Natural killer cell treated with Interleukin-12 subunit alpha and Interleukin-12 subunit beta and Interleukin-15 and Interleukin-18, amount 100 ng/mL, for 72 hours (primary cell): ENCODE measurements around the gene GBX1. TPM values are rescaled to one million over a fixed set of nuclear protein-coding genes. Genes with fewer than 3 reads are reported as not detected.
A peak's percentile ranks its signal among the peaks of the same experiment; 100 is the strongest.

Experiments
- ATAC-seq, 2 donors: fragments of 150-1000 bp; cut with Tn5 transposase in 1 of 2; sonication (Bioruptor Pico), chemical (Tn5 transposase) in 1 of 2; 2 replicates each; pipeline ENCODE4 v1.10.0; 2021
- DNase-seq: peaks from one replicate; pipeline ENCODE4 v3.0.0; 2022; ENCODE audit warnings: low spot score
- H3K27ac Mint-ChIP-seq, 2 donors: 1 replicate in 1 of 2; 2 replicates in 1 of 2; pipeline ENCODE4 v1.8.0; 2022; ENCODE audit warnings: mixed read lengths in 2 of 2, mild to moderate bottlenecking in 1 of 2, moderate library complexity in 1 of 2
- H3K27me3 Mint-ChIP-seq, 2 donors: 1 replicate in 1 of 2; 2 replicates in 1 of 2; pipeline ENCODE4 v1.8.0; 2022; ENCODE audit warnings: mixed read lengths in 2 of 2
- H3K36me3 Mint-ChIP-seq: one replicate; pipeline ENCODE4 v1.8.0; 2022; ENCODE audit warnings: mixed read lengths
- H3K4me1 Mint-ChIP-seq, 2 donors: 1 replicate in 1 of 2; 2 replicates in 1 of 2; pipeline ENCODE4 v1.8.0; 2022; ENCODE audit warnings: low read depth in 2 of 2, mixed read lengths in 2 of 2, mild to moderate bottlenecking in 1 of 2
- H3K4me3 Mint-ChIP-seq: one replicate; pipeline ENCODE4 v1.8.0; 2022; ENCODE audit warnings: mixed read lengths
- H3K9me3 Mint-ChIP-seq: 2 replicates; pipeline ENCODE4 v1.8.0; 2022; ENCODE audit warnings: mixed read lengths
- total RNA-seq, 2 donors: library from RNA; stranded (reverse); gene quantifications; one replicate each; pipeline ENCODE4 v1.2.3, GENCODE V29; 2022

GBX1 gene
- total RNA-seq, 2 donors from 2014 or later: not detected

DNA sequence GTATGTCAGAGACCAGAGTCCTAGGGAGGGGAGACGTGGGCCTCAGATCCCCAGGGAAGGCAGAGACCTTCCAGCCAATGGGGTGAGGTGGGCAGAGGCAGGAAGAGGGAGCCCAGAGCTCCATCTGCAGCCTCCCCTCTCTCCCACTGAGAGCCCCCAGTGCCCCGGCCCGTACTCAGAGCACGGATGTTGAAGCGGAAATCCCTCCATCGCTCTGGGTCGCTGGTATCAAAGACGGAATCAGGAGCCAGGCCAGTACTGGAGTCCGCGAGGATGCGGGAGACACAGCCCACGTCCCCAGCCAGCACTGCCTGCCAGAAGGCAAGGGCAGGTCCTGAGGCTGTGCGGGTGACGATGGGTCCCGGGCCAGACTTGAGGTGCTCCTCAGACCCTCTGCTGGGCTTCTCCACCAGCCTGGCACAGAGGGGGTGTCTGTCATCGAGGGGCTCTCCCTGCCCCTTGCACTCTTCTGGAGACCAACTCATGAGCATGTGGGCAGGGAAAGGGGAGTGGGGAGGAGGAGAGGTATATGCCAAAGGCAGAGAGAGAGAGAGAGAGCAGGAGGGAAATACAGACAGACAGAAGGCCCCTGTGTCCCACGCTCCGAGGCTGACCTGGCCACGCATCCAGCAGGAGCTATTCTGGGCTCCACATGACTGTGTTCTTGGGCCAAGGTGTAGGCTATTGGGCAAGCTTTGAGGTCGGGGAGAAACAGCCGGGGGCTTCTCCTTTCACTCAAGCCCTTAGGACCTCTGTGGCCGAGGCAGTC lies 19.3 kb upstream of the GBX1 start, which contains the start of gene ASB10:
Gene ASB10 (minus strand): TSS at position 611 of the 769 bp plus-strand sequence. CDS start 120 bp downstream, at position 491.
- DNase-seq: no peak
- H3K4me1 Mint-ChIP-seq: no peaks in the 10 kb centered on the region

DNA sequence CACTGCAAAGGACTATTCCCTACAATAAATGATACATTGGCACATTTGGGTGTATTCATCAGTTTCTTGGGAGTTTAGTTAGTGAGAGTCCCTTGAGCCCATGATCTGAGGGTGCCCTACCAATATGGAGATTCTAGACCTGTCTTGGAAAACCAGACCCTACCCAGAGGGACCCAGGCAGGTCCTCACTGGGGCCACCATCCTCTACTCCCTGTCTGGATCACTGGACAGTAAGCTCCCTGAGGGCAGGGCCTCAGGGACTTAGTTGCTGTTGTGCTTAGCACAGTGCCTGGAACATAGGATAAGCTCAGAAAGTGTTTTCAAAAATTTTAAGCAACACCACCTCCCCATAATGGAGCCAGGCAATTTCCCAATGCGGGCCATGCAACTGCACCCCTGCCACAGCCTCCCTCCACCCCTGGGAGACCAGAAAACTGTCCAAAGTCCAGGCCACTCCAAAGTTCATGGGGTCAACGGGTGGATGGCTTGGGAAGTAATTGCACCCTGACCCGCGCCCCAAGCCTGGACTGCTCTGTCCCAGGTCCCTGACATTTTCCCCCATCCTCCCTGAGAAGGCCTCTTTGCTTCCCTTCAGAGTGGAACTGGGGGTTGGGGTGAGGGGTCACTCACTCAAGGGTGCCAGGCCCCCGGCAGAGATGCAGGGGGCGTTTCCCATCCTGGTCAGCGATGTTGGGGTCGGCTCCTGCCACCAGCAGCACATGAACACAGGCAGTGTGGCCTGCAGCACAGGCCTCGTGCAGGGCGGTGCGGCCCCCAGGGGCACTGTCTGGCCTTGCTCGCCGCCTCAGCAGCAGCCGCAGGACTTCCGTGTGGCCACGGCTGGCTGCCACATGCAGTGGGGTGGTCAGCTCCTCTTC lies 18.5 kb upstream of the GBX1 start:
- H3K9me3 Mint-ChIP-seq: no peaks in the 10 kb centered on the region
- DNase-seq (no peak), ATAC-seq (no peak)
- H3K36me3 Mint-ChIP-seq: no peaks in the 10 kb centered on the region
- peaks cover 0 to 10% of the 10 kb centered on the region in 2 donors for H3K27me3 Mint-ChIP-seq
- no peak overlapping the region for H3K4me3 Mint-ChIP-seq
- no peaks in the 10 kb centered on the region for H3K4me1 Mint-ChIP-seq
- no peak overlapping the region for H3K27ac Mint-ChIP-seq

More for the DNA sequence above, 19.3 kb upstream of the GBX1 start, which contains the start of gene ASB10:
- Mint-ChIP-seq H3K4me3 (no peak within 1 kb of the TSS), H3K27me3 (peaks cover 0 to 10% of the 10 kb centered on the region in 2 donors), H3K36me3 (no peaks in the 10 kb centered on the region), H3K9me3 (no peaks in the 10 kb centered on the region), H3K27ac (no peak within 1 kb of the TSS)
- ATAC-seq: no peak

DNA sequence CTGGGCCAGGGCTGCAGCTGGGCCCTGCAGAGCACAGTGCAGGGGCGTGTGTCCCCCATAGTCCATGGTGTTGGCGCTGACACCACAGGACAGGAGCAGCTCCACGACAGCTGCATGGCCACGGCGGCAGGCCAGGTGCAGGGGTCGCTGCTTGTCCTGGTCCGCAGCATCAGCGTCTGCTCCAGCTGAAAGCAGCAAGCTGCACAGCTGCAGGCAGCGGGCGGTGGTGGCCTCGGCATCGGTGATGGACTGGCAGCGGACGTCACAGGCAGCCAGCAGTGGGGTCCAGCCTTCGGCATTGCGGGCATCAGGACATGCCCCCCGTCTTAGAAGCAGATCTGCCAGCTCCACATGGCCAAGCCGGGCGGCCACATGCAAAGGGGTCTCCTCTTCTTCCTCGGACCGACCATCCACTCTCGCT lies 13.5 kb upstream of the GBX1 start:
- peaks cover 7 to 12% of the 10 kb centered on the region in 2 donors for H3K27me3 Mint-ChIP-seq
- H3K9me3 Mint-ChIP-seq: no peaks in the 10 kb centered on the region
- no peak for DNase-seq
- H3K4me1 Mint-ChIP-seq: no peaks in the 10 kb centered on the region
- no peak for ATAC-seq
- no peak overlapping the region for H3K27ac Mint-ChIP-seq
- no peak overlapping the region for H3K4me3 Mint-ChIP-seq
- H3K36me3 Mint-ChIP-seq: no peaks in the 10 kb centered on the region

DNA sequence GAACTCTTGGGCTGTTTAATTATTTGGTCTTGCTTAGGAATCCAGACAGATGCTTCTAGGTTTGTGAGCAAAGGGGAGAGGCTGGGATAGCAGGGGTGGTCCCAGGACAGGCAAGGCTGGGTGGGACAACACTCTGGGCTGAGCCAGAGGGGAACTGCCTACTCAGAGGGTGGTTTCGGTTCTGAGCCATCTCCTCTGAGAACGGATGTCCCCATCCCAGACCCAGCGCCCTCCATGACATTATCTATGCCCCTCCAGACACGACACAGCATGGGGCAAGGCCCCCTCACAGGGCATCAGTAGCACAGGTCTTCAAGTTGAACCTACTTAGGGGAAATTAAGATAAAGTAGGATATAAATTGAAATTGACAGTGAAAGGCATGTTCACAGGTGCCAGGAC lies 12.5 kb upstream of the GBX1 start:
- Mint-ChIP-seq H3K4me1 (no peaks in the 10 kb centered on the region), H3K36me3 (no peaks in the 10 kb centered on the region), H3K27me3 (peaks cover 7 to 14% of the 10 kb centered on the region in 2 donors), H3K27ac (no peak overlapping the region), H3K4me3 (no peak overlapping the region), H3K9me3 (no peaks in the 10 kb centered on the region)
- ATAC-seq (no peak), DNase-seq (no peak)

DNA sequence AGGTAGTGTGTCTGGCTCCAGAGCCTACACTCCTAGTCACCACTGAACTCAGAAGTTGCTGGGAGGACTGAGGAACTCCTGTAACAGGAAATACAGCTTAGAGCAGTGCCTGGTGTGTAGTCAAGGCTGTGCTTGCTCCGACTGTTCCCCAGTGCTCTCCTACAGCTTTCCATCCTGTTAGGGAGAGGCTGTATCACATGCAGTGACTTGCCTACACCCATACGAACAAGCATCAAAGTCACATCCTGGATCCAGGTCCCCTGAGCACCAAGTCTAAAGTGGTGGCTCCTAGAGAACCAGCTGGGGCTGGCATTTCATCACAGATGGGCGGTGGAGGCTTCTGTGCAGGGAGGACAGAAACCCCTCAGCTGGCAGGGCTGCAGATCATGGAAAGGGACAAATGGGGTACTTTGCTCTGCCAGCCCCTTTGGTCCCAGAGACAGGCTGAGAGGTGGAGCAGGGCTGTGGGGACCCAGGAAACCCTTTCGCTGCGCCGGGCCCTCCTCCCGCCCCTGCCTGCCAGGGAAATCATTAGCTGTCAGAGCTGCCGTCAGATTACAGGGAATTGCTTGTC lies 11.9 kb upstream of the GBX1 start:
- Mint-ChIP-seq H3K27ac (no peak overlapping the region), H3K36me3 (no peaks in the 10 kb centered on the region), H3K4me3 (no peak overlapping the region), H3K9me3 (no peaks in the 10 kb centered on the region), H3K4me1 (peaks cover 0 to 3% of the 10 kb centered on the region in 2 donors), H3K27me3 (peaks cover 7 to 14% of the 10 kb centered on the region in 2 donors)
- no peak for ATAC-seq
- DNase-seq: no peak

DNA sequence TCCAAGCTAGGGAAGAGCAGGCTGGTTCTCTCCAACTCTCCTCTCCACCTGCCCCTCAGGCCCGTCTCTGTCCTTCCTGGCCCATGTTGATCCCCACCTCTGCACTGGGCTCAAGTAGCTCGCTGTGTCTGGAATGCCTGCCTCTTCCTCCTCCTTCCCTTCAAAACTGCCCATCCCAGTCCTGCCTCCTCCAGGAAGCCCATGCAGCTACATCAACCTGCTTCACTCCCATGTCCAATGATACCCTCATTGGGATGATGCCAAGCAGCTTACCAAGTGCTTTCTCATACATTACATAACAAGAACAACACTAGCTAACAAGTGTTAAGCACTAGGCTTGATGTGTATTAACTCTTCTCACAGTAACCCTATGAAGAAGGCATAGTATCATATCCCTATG lies 11.3 kb upstream of the GBX1 start:
- ATAC-seq (no peak), DNase-seq (no peak)
- Mint-ChIP-seq H3K9me3 (no peaks in the 10 kb centered on the region), H3K36me3 (no peaks in the 10 kb centered on the region), H3K4me1 (peaks cover 0 to 3% of the 10 kb centered on the region in 2 donors), H3K4me3 (no peak overlapping the region), H3K27me3 (peaks cover 7 to 14% of the 10 kb centered on the region in 2 donors), H3K27ac (no peak overlapping the region)

DNA sequence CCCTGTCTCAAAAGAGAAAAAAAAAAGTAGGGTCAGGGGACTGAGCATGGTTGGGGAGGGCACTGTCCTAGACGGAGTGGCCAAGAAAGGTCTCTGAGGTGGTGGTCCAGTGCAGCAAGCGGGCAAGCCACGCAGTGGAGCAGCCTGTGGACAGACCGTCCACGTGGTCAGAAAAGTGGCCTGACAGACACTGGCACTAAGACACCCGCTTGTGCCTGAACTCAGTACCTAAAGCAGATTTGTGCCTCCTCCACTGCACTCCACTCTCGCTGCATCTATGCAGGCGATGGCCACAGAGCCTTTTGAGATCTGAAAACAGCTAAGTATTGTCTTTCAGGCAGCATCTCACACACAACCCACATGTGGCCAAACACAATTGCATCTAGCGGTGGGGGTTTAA lies 10.7 kb upstream of the GBX1 start:
- peaks cover 0 to 3% of the 10 kb centered on the region in 2 donors for H3K4me1 Mint-ChIP-seq
- no peak overlapping the region for H3K4me3 Mint-ChIP-seq
- ATAC-seq (no peak), DNase-seq (no peak)
- no peak overlapping the region for H3K27ac Mint-ChIP-seq
- no peaks in the 10 kb centered on the region for H3K36me3 Mint-ChIP-seq
- H3K27me3 Mint-ChIP-seq: peaks cover 11 to 19% of the 10 kb centered on the region in 2 donors
- H3K9me3 Mint-ChIP-seq: no peaks in the 10 kb centered on the region

DNA sequence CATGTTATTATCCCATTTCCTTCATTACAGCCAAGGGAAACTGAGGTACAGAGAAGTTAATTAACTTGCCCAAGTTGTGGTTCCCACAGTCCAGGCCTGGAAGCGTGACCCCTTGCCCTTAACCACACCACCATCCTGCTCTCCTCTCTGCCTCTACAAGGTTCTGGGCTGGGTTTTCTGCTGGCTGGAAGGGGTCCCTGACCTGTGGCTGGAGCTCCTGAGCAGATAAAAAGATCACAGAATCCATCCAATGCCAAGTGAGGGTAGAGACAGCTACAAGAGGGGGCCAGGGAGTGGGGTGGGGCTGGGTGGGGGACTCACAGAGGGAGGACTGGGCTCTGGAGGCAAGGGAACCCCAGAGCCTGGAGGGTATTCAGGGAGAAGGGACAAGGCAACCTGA lies 9.8 kb upstream of the GBX1 start:
- ATAC-seq: no peak
- Mint-ChIP-seq H3K9me3 (no peaks in the 10 kb centered on the region), H3K27ac (no peak overlapping the region), H3K27me3 (peaks cover 20 to 27% of the 10 kb centered on the region in 2 donors), H3K36me3 (no peaks in the 10 kb centered on the region), H3K4me1 (peaks cover 0 to 9% of the 10 kb centered on the region in 2 donors), H3K4me3 (no peak overlapping the region)
- no peak for DNase-seq

DNA sequence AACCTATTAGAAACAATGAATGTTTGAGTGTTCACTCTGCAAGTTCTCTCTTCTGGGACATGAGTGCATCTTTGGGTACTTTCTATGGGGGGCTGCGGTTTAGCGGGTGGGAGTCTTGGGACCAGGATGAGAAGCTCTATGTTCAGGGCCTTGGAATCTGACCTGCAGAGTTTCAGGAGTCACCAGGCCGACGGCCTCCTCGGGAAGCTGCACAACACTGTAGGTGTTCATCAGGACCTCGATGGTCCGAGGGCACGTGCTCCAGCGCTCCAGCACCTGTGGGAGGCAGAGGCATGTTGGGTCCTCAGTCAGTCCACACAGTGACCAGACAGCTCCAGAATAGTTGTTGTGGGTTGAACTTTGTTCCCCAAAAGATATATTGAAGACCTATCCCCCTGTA lies 8.9 kb upstream of the GBX1 start:
- no peak overlapping the region for H3K27ac Mint-ChIP-seq
- peaks cover 24 to 26% of the 10 kb centered on the region in 2 donors for H3K27me3 Mint-ChIP-seq
- no peak overlapping the region for H3K4me3 Mint-ChIP-seq
- no peak for ATAC-seq
- no peaks in the 10 kb centered on the region for H3K9me3 Mint-ChIP-seq
- H3K4me1 Mint-ChIP-seq: peaks cover 0 to 9% of the 10 kb centered on the region in 2 donors
- DNase-seq: no peak
- no peaks in the 10 kb centered on the region for H3K36me3 Mint-ChIP-seq

DNA sequence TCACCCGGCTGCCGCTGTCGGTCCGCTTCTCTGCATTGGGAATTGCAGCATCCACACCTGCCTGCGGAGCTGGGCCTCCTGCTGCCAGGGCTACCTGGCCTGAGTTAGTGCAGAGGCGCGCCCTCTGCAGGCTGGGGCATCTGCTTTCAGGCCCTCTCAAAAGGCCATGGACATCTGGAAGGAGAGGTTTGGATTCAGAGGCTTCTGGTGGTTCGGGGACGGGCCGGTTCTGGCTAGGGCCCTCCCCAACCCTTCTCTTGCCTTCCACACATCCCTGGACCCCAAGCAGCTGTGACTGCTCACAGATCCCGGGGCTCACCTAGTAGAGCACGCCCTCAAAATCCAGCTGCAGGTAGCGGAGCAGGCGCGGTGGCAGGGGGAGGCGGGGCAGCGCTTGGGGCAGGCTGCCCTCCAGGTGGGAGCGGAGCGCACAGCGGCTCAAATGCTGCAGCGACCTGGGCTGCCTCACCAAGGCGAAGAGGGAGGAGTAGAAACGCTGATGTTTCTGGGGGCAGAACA lies 8.4 kb upstream of the GBX1 start:
- ATAC-seq (no peak), DNase-seq (no peak)
- Mint-ChIP-seq H3K36me3 (no peaks in the 10 kb centered on the region), H3K27me3 (peaks cover 24 to 29% of the 10 kb centered on the region in 2 donors), H3K4me3 (no peak overlapping the region), H3K27ac (no peak overlapping the region), H3K9me3 (no peaks in the 10 kb centered on the region), H3K4me1 (peaks cover 0 to 9% of the 10 kb centered on the region in 2 donors)

DNA sequence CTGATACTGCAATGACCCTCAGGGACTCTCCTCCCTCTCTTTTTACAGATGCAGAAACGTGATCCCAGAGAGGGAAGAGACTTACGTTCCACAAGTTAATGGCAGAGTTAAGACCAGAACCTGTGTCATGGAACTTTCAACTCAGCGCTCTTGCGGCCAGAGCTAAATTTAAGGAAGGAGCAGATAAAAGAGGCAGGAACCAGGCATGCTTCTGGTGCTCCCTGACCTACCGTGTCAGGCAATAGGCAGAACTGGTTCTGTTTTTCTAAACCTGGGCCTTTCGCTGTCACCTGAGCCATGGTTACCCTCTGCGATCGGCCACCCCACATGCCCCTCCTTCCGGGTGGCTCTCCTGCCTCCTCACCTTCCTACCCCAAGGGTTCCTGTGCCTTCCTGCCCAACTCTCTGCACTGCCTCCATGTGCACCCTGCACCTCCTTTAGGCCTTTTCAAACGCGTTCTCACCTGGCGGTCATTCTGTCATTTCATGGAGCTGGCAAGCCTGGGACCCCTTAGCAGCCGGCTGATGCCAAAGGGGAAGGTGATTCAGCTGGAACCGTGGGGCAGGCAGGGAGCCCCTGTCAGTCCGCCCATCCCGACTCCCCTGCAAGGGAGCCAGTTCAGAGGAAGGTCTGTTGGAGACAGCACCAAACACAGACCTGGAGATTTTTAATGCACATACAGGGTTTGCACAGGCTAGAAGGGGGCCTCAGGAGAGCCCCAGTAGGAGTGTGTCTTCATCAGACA lies 7.7 kb upstream of the GBX1 start:
- Mint-ChIP-seq H3K4me3 (no peak overlapping the region), H3K27ac (no peak overlapping the region), H3K36me3 (no peaks in the 10 kb centered on the region), H3K27me3 (peaks cover 24 to 29% of the 10 kb centered on the region in 2 donors), H3K4me1 (peaks cover 0 to 9% of the 10 kb centered on the region in 2 donors), H3K9me3 (no peaks in the 10 kb centered on the region)
- DNase-seq (no peak), ATAC-seq (no peak)

DNA sequence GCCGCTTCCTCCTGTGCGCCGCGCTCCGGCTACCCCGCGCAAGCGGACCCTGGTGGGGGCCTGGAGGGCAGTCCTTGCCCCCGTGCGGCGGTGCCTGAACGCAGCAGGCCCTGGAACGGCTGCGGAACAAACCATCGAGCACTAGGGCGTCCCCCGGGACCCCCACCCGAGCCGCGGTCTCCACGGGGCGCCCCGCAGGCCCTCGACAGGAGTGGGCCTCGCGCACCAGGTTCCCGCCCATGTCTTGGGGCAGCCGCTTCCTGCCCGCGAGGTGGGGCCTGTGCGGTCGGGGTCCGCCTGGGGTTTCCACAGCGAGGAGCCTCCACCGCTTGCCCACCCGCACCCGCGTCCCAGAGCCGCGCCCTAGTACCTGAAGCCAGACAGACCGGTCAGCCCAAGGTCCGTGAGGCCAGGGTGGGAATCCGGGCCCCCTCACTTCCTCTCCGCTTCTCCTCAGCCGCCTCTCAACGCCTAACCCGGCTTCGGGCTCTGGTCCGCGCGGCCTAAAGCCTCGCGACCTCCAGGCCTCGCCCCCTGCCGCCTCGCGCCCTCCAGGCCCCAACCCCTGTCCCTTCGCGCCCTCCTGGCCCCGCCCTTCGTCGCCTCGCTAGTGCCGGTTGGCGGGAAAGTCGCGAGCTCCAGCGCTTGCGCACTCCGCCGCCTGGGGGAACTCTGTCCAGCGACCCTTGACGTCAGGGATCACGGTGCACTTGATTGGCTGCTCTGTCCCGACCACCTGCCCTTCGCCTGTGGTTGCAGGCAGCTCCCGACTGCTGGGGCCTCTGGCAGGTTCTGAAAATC lies 7.0 kb upstream of the GBX1 start:
- H3K4me1 Mint-ChIP-seq: peaks cover 0 to 9% of the 10 kb centered on the region in 2 donors
- peaks cover 30 to 36% of the 10 kb centered on the region in 2 donors for H3K27me3 Mint-ChIP-seq
- H3K4me3 Mint-ChIP-seq: no peak overlapping the region
- H3K27ac Mint-ChIP-seq: no peak overlapping the region
- peak in 1 of 2 donors; percentile 46 for ATAC-seq
- no peaks in the 10 kb centered on the region for H3K36me3 Mint-ChIP-seq
- DNase-seq: no peak
- H3K9me3 Mint-ChIP-seq: no peaks in the 10 kb centered on the region
